HUES48 (cell line): ENCODE results near the gene BOLA1.
A peak's percentile ranks its signal among the peaks of the same experiment; 100 is the strongest.
"Not testable (repeated sequence)": the region's sequence is repeated elsewhere in the genome, so short reads cannot be mapped to it uniquely, and the experiment has no call there.

Source experiments
- H3K27ac ChIP-seq: one replicate; pipeline ENCODE4 v1.7.0; 2013; ENCODE audit warnings: low read depth, low read length, inconsistent platforms
- H3K27me3 ChIP-seq: 2 replicates; pipeline ENCODE4 v1.6.1; 2013; ENCODE audit warnings: mild to moderate bottlenecking, low read length; ENCODE audit not compliant: control insufficient read depth, insufficient read depth
- H3K36me3 ChIP-seq: 2 replicates; pipeline ENCODE4 v1.6.1; 2013; ENCODE audit warnings: low read length; ENCODE audit not compliant: control insufficient read depth, insufficient read depth
- H3K4me1 ChIP-seq: 2 replicates; pipeline ENCODE4 v1.6.1; 2013; ENCODE audit warnings: mild to moderate bottlenecking, low read length; ENCODE audit not compliant: control insufficient read depth, insufficient read depth
- H3K4me3 ChIP-seq: 2 replicates; pipeline ENCODE4 v1.5.1; 2013; ENCODE audit warnings: mild to moderate bottlenecking, low read depth, low read length
- H3K9ac ChIP-seq: 2 replicates; pipeline ENCODE4 v1.6.1; 2013; ENCODE audit warnings: mild to moderate bottlenecking, low read depth, low read length, moderate library complexity
- H3K9me3 ChIP-seq: 2 replicates; pipeline ENCODE4 v1.6.1; 2013; ENCODE audit warnings: low read length; ENCODE audit not compliant: control insufficient read depth, insufficient read depth

Gene BOLA1

DNA sequence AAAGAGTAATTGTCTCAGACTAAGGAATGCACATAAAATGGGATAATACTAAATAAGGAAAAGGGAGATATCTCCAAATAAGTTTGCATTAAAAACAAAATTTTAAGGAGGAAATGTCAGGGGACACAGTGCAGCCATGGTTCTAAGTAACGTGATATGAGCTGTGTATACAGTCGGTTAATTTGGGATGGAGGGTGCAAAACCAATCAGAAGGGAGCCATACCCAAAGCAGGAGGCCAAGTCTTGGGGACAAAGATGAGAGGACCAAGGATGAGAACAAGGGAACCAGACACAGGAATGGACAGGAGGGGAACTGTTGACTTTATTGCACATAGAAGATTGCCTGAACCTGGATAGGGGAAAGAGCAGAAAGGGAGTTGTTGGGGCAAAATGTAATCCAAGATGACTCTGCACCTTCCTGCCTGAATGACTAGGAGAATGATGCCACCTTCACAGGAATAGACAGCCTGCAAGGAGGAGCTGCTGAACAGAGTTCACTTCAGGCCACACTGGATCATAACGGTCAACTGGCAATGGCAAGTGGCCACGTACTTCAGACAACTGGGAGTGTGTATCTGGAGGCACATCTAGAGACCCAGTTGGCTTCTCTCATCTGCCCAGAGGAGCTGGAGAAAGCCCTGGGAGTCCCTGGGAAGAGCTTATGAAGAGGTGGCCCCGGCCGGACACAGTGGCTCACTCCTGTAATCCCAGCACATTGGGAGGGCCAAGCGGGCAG, 22.0 kb upstream of the BOLA1 start:
- no peak overlapping the region for H3K27ac ChIP-seq
- H3K27me3 ChIP-seq = no peaks in the 10 kb centered on the region
- no peaks in the 10 kb centered on the region for H3K4me1 ChIP-seq
- no peaks in the 10 kb centered on the region for H3K36me3 ChIP-seq
- no peaks in the 10 kb centered on the region for H3K9me3 ChIP-seq
- H3K4me3 ChIP-seq = no peak overlapping the region
- H3K9ac ChIP-seq = no peak overlapping the region

GRCh38 chr1:149879556-149879955, 19.8 kb upstream of the BOLA1 start:
- Histone ChIP-seq H3K9me3 (no peaks in the 10 kb centered on the region), H3K9ac (no peak overlapping the region), H3K36me3 (no peaks in the 10 kb centered on the region), H3K27me3 (no peaks in the 10 kb centered on the region), H3K27ac (no peak overlapping the region), H3K4me3 (no peak overlapping the region), H3K4me1 (peaks cover 9% of the 10 kb centered on the region)

DNA sequence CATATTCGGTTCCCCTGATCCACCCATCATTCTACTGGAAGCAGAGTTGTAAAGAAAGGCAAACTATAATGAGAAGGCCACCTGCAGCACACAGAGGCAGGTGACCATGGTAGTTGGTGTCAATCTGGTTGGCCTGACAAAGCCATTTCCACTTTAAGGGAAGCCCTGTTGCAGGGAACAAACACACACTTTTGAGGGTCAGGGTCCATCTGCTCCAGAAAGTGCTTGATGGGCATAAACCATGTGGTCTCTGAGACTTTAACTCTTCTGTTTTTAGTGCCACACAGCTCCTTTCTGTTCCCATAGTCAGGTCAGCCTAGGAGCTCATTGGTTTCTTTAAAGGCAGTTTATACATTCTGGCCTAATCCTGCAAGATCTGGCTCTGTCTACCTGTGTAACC, 17.5 kb upstream of the BOLA1 start:
- Histone ChIP-seq H3K9me3 (no peaks in the 10 kb centered on the region), H3K27me3 (no peaks in the 10 kb centered on the region), H3K36me3 (no peaks in the 10 kb centered on the region), H3K9ac (no peak overlapping the region), H3K4me3 (no peak overlapping the region), H3K27ac (no peak overlapping the region), H3K4me1 (peaks cover 13% of the 10 kb centered on the region)

DNA sequence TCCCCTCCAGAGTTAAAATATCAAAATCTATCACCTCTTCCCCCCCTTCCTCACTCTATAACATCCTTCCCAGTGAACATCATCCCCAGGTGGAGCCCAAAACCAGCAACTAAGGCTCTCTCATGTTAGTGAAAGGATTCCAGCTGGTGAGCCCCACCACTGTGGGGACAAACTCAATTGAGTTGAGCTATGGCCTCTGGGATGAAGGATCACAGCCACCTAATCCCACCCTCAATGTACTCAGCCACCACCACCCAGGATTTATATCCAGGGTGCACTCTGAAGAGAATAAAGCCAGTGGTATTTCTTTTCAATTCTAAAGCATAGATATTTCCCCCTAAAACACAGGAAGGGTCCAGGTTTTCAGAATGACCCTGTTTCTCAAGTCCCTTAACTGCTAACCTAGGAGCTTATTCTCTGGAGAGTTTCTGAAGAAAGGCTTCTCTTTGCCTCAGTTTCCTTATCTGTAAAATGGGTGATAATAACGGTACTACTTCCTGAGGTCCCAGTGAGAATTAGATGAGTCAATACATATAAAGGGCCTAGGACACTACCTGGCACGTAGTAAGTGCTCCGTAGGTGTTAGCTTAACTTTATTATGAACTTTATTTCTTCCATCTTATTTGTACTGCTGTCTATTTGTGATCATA, 15.6 kb upstream of the BOLA1 start:
- Histone ChIP-seq H3K9ac (peak overlapping the region; percentile 98; the same call in 1 of the 2 replicates), H3K36me3 (no peaks in the 10 kb centered on the region), H3K4me3 (peak overlapping the region; percentile 82; the same call in 1 of the 2 replicates), H3K4me1 (peaks cover 15% of the 10 kb centered on the region), H3K27ac (no peak overlapping the region), H3K27me3 (no peaks in the 10 kb centered on the region), H3K9me3 (no peaks in the 10 kb centered on the region)

DNA sequence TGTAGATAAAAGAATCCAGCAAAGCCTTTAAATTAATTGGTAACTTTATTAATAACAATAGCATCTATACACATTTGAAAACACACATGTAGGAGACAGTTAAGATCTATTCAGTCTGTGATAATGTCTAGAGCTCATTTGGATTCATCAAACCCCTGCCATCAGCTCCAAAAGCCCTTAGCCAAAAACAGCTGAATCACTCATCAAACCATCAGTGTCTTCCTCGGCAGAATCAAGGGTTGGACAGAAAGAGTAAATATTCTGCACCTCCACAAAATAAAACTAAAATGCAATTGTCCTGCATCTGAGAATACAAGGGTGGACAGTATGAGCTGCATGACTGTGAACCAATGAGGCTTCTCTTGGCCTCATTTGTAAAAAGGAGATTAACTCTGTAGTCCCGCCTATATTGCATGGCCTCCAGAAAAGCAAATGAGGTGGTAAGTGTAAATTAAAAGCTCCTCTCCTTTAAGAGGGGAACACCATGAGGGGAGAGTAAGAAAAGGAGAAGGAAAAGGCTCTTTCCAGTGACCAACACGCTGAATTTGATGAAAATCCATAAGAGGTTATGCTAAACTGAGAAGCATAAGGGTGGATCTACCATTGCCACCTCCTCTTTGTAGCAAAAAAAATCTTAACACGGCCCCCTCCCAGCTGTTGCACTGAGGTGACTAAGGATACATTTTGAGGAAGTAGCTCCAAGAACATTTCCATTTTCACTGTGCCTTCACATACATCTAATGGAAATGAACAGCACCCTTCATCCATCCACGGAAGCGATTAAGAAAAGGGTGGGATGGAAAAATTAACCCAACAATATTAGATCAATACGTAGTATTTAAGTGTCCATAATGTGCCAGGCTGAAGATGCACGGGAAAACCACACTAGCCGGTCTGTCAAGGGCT, 14.7 kb upstream of the BOLA1 start:
- peak overlapping the region; percentile 99 for H3K27ac ChIP-seq
- H3K27me3 ChIP-seq = no peaks in the 10 kb centered on the region
- peaks cover 19% of the 10 kb centered on the region for H3K4me1 ChIP-seq
- peak overlapping the region; percentile 82 for H3K4me3 ChIP-seq
- peak overlapping the region; percentile 98 for H3K9ac ChIP-seq
- H3K36me3 ChIP-seq = no peaks in the 10 kb centered on the region
- no peaks in the 10 kb centered on the region for H3K9me3 ChIP-seq

DNA sequence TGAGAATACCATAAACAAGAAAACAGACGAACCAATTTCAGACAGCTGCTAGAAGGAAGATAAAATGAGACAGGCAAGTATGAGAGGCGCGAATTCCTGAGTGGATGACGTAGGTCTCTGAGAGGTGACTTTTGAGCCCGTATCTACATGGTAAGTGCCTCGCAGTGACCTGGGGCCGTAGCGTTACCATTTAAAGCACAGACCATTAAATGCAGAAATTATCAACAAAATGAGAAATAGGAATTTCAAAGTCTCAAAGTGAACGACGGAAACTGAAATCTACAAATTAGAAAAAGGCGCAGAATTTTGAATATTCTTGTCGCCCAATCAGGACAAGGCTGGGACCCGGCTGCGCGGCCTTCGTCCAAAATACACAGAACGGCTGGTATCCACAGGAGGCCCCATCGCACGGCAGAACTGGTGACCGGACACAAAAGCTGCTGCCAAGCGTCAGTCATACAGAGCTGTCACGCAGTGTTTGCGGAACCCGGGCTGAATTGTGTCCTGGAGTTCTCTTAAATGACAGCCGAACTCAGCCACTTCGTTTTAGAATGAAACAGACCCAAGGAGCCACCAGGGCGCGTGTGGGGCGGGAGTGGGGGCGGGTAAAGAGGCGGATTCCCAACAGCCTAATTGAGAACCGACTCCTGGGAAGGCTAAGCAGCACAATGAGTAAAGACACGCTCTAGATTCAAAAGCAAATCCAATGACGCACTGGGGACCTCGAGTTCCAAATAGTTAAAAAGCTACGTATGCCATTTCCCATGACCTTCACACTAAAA, 13.8 kb upstream of the BOLA1 start:
- Histone ChIP-seq H3K27ac (peak overlapping the region; percentile 99), H3K4me3 (peak overlapping the region; percentile 82), H3K36me3 (no peaks in the 10 kb centered on the region)

DNA sequence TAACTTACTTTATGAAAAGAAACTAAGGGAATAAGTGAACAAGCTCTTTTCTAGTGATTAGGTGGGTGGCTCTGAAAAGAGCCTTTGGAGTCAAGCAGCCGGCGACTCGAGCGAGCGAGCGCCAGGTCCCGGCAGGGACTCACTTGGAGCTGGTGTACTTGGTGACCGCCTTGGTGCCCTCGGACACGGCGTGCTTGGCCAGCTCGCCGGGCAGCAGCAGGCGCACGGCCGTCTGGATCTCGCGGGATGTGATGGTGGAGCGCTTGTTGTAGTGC, 13.3 kb upstream of the BOLA1 start:
- peak overlapping the region; percentile 82 for H3K4me3 ChIP-seq
- peaks cover 19% of the 10 kb centered on the region for H3K4me1 ChIP-seq
- H3K27ac ChIP-seq = peak overlapping the region; percentile 99
- not testable (repeated sequence) for H3K27me3 ChIP-seq, H3K9me3 ChIP-seq, H3K36me3 ChIP-seq
- peak overlapping the region; percentile 98 for H3K9ac ChIP-seq

More for the DNA sequence above, 13.8 kb upstream of the BOLA1 start:
- no peaks in the 10 kb centered on the region for H3K9me3 ChIP-seq
- peak overlapping the region; percentile 98 for H3K9ac ChIP-seq
- peaks cover 19% of the 10 kb centered on the region for H3K4me1 ChIP-seq
- no peaks in the 10 kb centered on the region for H3K27me3 ChIP-seq

- peaks cover 19% of the 10 kb centered on the region for H3K4me1 ChIP-seq
- no peaks in the 10 kb centered on the region for H3K36me3 ChIP-seq
- peak overlapping the region; percentile 98 for H3K9ac ChIP-seq
- H3K27ac ChIP-seq = peak overlapping the region; percentile 99
- no peaks in the 10 kb centered on the region for H3K9me3 ChIP-seq
- H3K4me3 ChIP-seq = peak overlapping the region; percentile 82
- no peaks in the 10 kb centered on the region for H3K27me3 ChIP-seq
These were observed 12.8 kb upstream of the BOLA1 start for GRCh38 chr1:149886396-149887195.

GRCh38 chr1:149887196-149887455, 12.2 kb upstream of the BOLA1 start:
- not testable (repeated sequence) for H3K9me3 ChIP-seq, H3K27me3 ChIP-seq, H3K36me3 ChIP-seq
- Histone ChIP-seq H3K4me3 (peak overlapping the region; percentile 82), H3K27ac (peak overlapping the region; percentile 99), H3K4me1 (peaks cover 19% of the 10 kb centered on the region), H3K9ac (peak overlapping the region; percentile 95)
